ENCODE data around the gene PAK5. TPM values are rescaled to one million over a fixed set of nuclear protein-coding genes. Genes with fewer than 3 reads are reported as not detected.

The PAK5 gene
- total and polyA plus RNA-seq, 3 experiments from 2014 or later, result not detected

DNA sequence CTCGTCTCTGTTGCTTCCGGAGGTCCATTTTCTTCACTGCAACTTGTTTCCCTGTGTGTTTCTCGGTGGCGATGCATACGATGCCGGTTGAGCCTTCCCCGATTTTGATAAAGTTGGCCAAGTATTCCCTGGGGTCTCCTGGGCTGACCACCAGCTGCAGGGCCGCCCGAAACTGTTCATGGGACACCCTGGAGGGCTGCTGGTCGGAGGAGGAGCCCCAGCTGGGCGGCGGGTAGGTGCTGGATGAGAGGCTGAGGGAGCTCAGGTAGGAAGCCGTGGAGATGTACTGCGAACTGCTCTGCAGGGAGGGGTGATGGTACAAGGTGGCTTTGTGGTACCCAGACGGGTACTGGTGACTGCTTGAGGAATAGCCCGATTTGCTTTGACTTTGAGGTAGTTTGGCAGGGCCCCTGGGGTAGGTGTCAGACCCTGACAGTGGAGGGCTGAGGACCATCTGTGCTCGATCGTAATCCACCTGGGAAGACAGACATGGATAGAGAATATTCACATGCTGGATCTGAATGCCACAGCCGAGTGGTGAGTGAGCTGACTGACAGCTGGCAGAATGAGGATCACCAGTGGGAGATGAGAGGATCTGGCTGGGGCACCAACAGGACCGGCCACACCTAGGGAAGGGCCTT, 272.8 kb downstream of the PAK5 start:
- Histone ChIP-seq H3K27me3 (ENCODE audit: insufficient read depth, low read length, poor library complexity, severe bottlenecking) (no peaks in the 10 kb centered on the region), H3K36me3 (ENCODE audit: insufficient read depth, low read length) (no peaks in the 10 kb centered on the region), H3K9me3 (ENCODE audit: low read length) (no peaks in the 10 kb centered on the region), H3K27ac (ENCODE audit: low read depth, low read length) (no peak overlapping the region), H3K4me1 (ENCODE audit: insufficient read depth, low read length) (no peaks in the 10 kb centered on the region), H3K4me3 (ENCODE audit: low read length) (no peak overlapping the region)
- Mint-ChIP-seq H3K36me3 (no peaks in the 10 kb centered on the region), H3K9me3 (peaks cover 0 to 6% (median 0%) of the 10 kb centered on the region in 5 donors), H3K4me3 (no peak overlapping the region), H3K27ac (no peak overlapping the region), H3K27me3 (no peaks in the 10 kb centered on the region), H3K4me1 (no peaks in the 10 kb centered on the region)
- DNase-seq, result no peak
- POLR2A ChIA-PET, result no interaction called here
- CTCF ChIA-PET, result no interaction called here

DNA sequence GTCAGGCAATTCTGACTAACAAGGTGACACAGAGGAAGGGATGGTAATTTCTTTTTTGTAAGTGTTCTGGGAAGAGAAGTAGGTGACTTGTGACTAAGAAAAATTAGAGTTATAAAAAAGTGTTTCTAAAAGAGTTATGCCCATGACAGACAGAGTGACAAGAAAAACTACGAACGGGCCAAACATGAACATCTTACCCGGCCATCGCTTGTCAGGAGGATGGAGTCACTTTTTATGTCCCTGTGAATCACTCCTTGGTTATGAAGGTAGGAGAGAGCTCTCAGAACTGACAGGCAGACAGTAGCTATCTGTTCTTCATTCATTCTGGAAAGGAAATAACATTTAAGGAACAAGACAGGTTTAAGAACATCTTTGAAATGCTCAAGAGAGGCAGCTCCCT, 281.5 kb downstream of the PAK5 start:
- Mint-ChIP-seq H3K27me3 (no peaks in the 10 kb centered on the region), H3K4me3 (no peak overlapping the region), H3K36me3 (no peaks in the 10 kb centered on the region), H3K4me1 (no peaks in the 10 kb centered on the region), H3K27ac (no peak overlapping the region), H3K9me3 (peaks cover 0 to 3% (median 0%) of the 10 kb centered on the region in 5 donors)
- H3K27me3 ChIP-seq (ENCODE audit: insufficient read depth, low read length, poor library complexity, severe bottlenecking), result no peaks in the 10 kb centered on the region
- H3K27ac ChIP-seq (ENCODE audit: low read depth, low read length), result no peak overlapping the region
- no peak overlapping the region for H3K4me3 ChIP-seq (ENCODE audit: low read length)
- H3K4me1 ChIP-seq (ENCODE audit: insufficient read depth, low read length), result no peaks in the 10 kb centered on the region
- CTCF ChIA-PET, result no interaction called here
- POLR2A ChIA-PET, result no interaction called here
- DNase-seq, result no peak
- H3K36me3 ChIP-seq (ENCODE audit: insufficient read depth, low read length), result no peaks in the 10 kb centered on the region
- H3K9me3 ChIP-seq (ENCODE audit: low read length), result no peaks in the 10 kb centered on the region

DNA sequence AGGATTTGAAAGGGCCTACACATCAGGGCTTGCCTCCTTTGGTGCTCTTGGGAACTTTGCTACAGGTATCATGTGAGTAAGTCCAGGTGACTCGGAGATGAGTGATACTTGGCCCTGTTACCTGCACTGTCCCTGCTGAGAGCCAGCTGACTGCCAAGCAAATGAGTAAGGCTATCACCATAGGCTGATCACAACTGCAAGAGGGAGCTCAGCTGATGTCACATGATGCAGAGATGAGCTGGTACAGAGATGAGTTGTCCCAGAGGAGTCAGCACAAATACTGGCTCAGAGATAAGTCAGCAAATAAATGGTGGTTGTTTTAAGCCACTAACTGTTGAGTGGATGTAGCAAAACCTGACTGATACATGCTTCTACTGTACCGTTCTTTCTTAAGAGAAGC, 283.1 kb downstream of the PAK5 start:
- CTCF ChIA-PET, result no interaction called here

DNA sequence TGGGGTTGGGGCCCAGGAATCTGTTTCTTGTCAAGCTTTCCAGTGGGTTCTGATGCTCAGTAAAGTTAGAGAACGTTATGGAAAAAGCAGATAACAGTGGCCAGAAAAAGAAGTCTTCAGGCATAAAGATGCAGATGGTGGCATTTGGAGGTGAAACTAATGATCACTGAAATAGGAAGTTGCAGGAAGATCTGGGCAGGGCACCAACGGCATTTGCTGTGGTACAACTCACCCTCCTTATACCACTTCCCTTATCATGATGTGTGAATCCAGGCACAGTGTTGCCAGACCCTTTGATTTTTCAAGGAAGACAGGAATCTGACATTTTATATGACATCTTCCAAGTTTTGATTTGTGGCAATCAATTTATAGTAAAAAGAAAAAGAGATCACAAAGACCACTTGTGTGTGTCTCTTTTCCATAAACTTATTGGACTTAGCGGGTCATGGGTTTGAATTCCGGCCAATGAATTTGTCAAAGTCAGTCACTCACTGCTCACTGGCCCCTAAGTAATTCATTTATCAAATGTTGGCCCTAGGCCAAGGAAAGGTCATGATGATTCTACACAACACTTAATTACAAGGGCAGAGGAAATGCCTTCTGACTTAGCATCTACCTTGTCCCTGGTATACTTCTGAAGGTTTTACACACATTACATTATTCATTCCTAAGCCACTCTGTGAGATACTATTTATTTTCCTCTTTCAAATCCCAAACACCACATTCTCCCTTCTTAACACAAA, 286.9 kb downstream of the PAK5 start:
- no peaks in the 10 kb centered on the region for H3K4me1 ChIP-seq (ENCODE audit: insufficient read depth, low read length)
- CTCF ChIA-PET, result no interaction called here
- H3K27ac Mint-ChIP-seq, result no peak overlapping the region
- no peaks in the 10 kb centered on the region for H3K27me3 Mint-ChIP-seq
- H3K36me3 Mint-ChIP-seq, result no peaks in the 10 kb centered on the region
- POLR2A ChIA-PET, result no interaction called here
- H3K36me3 ChIP-seq (ENCODE audit: insufficient read depth, low read length), result no peaks in the 10 kb centered on the region
- DNase-seq, result no peak
- H3K27ac ChIP-seq (ENCODE audit: low read depth, low read length), result no peak overlapping the region
- no peaks in the 10 kb centered on the region for H3K27me3 ChIP-seq (ENCODE audit: insufficient read depth, low read length, poor library complexity, severe bottlenecking)
- H3K9me3 ChIP-seq (ENCODE audit: low read length), result no peaks in the 10 kb centered on the region
- peaks cover 0 to 5% (median 0%) of the 10 kb centered on the region in 5 donors for H3K9me3 Mint-ChIP-seq
- H3K4me3 ChIP-seq (ENCODE audit: low read length), result no peak overlapping the region
- H3K4me1 Mint-ChIP-seq, result no peaks in the 10 kb centered on the region
- no peak overlapping the region for H3K4me3 Mint-ChIP-seq

More for the DNA sequence above, 283.1 kb downstream of the PAK5 start:
- Mint-ChIP-seq H3K9me3 (peaks cover 0 to 3% (median 0%) of the 10 kb centered on the region in 5 donors), H3K4me1 (no peaks in the 10 kb centered on the region), H3K4me3 (no peak overlapping the region), H3K27me3 (no peaks in the 10 kb centered on the region), H3K27ac (no peak overlapping the region), H3K36me3 (no peaks in the 10 kb centered on the region)
- POLR2A ChIA-PET, result no interaction called here
- Histone ChIP-seq H3K4me1 (ENCODE audit: insufficient read depth, low read length) (no peaks in the 10 kb centered on the region), H3K27me3 (ENCODE audit: insufficient read depth, low read length, poor library complexity, severe bottlenecking) (no peaks in the 10 kb centered on the region), H3K4me3 (ENCODE audit: low read length) (no peak overlapping the region), H3K9me3 (ENCODE audit: low read length) (no peaks in the 10 kb centered on the region), H3K27ac (ENCODE audit: low read depth, low read length) (no peak overlapping the region), H3K36me3 (ENCODE audit: insufficient read depth, low read length) (no peaks in the 10 kb centered on the region)
- no peak for DNase-seq

DNA sequence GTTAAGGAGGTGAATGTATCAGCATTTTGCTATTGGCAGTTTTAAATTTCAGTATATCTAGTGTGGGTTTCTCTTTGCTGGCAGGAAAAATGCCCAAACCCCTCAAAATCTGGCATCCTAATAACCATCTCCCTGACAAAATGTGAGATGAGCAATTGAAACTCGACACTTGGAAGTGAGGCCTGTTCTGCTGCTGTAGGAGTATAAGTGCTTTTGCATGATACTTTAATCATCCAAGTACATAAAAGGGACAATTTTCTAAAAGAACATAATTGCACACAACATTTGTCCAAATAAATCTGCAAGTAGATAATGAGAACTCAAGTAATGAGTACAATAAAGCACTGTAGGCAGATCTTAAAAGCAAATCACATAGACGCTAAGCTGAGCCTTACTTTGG, 288.0 kb downstream of the PAK5 start:
- Mint-ChIP-seq H3K4me3 (no peak overlapping the region), H3K27me3 (no peaks in the 10 kb centered on the region), H3K4me1 (no peaks in the 10 kb centered on the region), H3K36me3 (no peaks in the 10 kb centered on the region), H3K27ac (no peak overlapping the region), H3K9me3 (peaks cover 0 to 5% (median 0%) of the 10 kb centered on the region in 5 donors)
- Histone ChIP-seq H3K27me3 (ENCODE audit: insufficient read depth, low read length, poor library complexity, severe bottlenecking) (no peaks in the 10 kb centered on the region), H3K4me1 (ENCODE audit: insufficient read depth, low read length) (no peaks in the 10 kb centered on the region), H3K4me3 (ENCODE audit: low read length) (no peak overlapping the region), H3K27ac (ENCODE audit: low read depth, low read length) (no peak overlapping the region), H3K36me3 (ENCODE audit: insufficient read depth, low read length) (no peaks in the 10 kb centered on the region), H3K9me3 (ENCODE audit: low read length) (no peaks in the 10 kb centered on the region)
- no peak for DNase-seq
- ChIA-PET POLR2A (no interaction called here), CTCF (no interaction called here)

DNA sequence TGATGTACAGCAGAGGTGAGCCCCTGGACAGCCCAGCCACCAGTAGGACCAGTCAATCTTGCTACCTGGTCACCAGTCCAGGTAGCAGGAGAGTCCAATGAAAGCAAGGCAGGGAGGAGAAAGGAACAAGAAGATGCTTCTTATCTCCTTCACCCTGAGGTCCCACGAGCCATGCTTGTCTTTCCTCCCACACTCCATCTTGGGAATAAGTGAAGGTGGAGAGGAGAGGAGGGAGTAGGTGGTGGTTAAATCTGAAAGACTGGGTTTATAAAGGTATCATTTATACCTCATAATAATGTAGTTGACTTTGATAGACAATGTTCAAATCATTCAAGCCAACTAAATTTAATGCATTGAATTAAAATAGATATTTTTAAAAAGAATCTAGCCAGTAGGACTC, 288.6 kb downstream of the PAK5 start:
- no peak overlapping the region for H3K4me3 ChIP-seq (ENCODE audit: low read length)
- no peak overlapping the region for H3K27ac Mint-ChIP-seq

DNA sequence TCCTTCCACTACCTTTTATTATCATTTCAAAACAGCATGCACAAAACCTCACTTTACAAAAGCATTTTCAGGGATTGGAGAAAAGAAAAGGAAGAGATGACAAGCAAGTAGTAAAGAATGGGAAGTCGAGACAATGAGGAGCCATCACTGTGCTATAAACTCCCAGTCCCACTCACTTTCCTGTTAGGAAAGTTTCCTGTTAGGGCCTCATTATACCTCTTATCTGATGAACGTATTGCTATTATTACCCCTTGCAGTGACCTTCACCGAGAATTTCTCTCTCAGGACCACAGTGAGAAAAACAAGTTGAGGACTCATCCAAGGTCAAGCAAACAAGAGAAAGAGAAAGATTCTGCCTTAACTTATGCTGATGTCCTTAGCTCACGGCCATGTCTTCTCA, 295.7 kb downstream of the PAK5 start:
- no peaks in the 10 kb centered on the region for H3K36me3 ChIP-seq (ENCODE audit: insufficient read depth, low read length)
- H3K4me1 ChIP-seq (ENCODE audit: insufficient read depth, low read length), result no peaks in the 10 kb centered on the region
- ChIA-PET POLR2A (no interaction called here), CTCF (no interaction called here)
- DNase-seq, result no peak
- H3K27ac Mint-ChIP-seq, result no peak overlapping the region
- no peak overlapping the region for H3K27ac ChIP-seq (ENCODE audit: low read depth, low read length)
- no peaks in the 10 kb centered on the region for H3K9me3 ChIP-seq (ENCODE audit: low read length)
- H3K36me3 Mint-ChIP-seq, result no peaks in the 10 kb centered on the region
- H3K9me3 Mint-ChIP-seq, result peaks cover 0 to 2% (median 2%) of the 10 kb centered on the region in 5 donors
- H3K27me3 ChIP-seq (ENCODE audit: insufficient read depth, low read length, poor library complexity, severe bottlenecking), result no peaks in the 10 kb centered on the region
- H3K27me3 Mint-ChIP-seq, result peaks cover 0 to 2% of the 10 kb centered on the region in 2 donors
- no peak overlapping the region for H3K4me3 ChIP-seq (ENCODE audit: low read length)
- no peak overlapping the region for H3K4me3 Mint-ChIP-seq
- H3K4me1 Mint-ChIP-seq, result no peaks in the 10 kb centered on the region

More for the DNA sequence above, 288.6 kb downstream of the PAK5 start:
- H3K4me1 ChIP-seq (ENCODE audit: insufficient read depth, low read length), result no peaks in the 10 kb centered on the region
- Mint-ChIP-seq H3K36me3 (no peaks in the 10 kb centered on the region), H3K4me3 (no peak overlapping the region), H3K4me1 (no peaks in the 10 kb centered on the region), H3K9me3 (peaks cover 0 to 5% (median 0%) of the 10 kb centered on the region in 5 donors), H3K27me3 (no peaks in the 10 kb centered on the region)
- no peaks in the 10 kb centered on the region for H3K27me3 ChIP-seq (ENCODE audit: insufficient read depth, low read length, poor library complexity, severe bottlenecking)
- H3K36me3 ChIP-seq (ENCODE audit: insufficient read depth, low read length), result no peaks in the 10 kb centered on the region
- H3K27ac ChIP-seq (ENCODE audit: low read depth, low read length), result no peak overlapping the region
- no peak for DNase-seq
- H3K9me3 ChIP-seq (ENCODE audit: low read length), result no peaks in the 10 kb centered on the region
- CTCF ChIA-PET, result no interaction called here
- POLR2A ChIA-PET, result no interaction called here

DNA sequence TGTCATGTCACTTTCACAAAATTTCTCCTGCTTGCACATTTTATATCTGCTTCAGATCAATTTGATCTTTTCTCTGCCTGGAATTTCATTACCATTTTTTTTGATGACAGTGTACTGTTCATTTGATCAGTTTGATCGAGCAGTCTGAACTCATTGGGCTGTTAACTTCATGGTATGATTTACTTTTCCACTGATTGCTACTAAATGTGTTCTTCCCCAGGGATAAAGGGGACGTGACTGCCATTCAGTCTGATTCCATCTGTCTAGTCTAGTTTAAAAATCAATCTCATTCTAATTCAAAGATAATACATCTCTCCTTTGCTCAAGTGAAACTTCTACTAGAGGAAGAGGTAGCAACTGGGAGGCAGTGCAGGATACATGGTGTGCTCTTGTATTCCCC, 303.4 kb downstream of the PAK5 start:
- Mint-ChIP-seq H3K4me3 (no peak overlapping the region), H3K27ac (no peak overlapping the region), H3K27me3 (no peaks in the 10 kb centered on the region), H3K4me1 (no peaks in the 10 kb centered on the region), H3K9me3 (peaks cover 0 to 7% (median 2%) of the 10 kb centered on the region in 5 donors), H3K36me3 (no peaks in the 10 kb centered on the region)
- Histone ChIP-seq H3K4me1 (ENCODE audit: insufficient read depth, low read length) (no peaks in the 10 kb centered on the region), H3K27me3 (ENCODE audit: insufficient read depth, low read length, poor library complexity, severe bottlenecking) (no peaks in the 10 kb centered on the region), H3K4me3 (ENCODE audit: low read length) (no peak overlapping the region), H3K27ac (ENCODE audit: low read depth, low read length) (no peak overlapping the region), H3K36me3 (ENCODE audit: insufficient read depth, low read length) (no peaks in the 10 kb centered on the region), H3K9me3 (ENCODE audit: low read length) (no peaks in the 10 kb centered on the region)
- DNase-seq, result no peak
- POLR2A ChIA-PET, result no interaction called here
- CTCF ChIA-PET, result interaction anchor here (1.7 kb wide), 1 partner anchor 11 kb away, joined by 4 read pairs; no protein-coding TSS in a partner anchor

Data from CD8-positive, alpha-beta memory T cell (primary cell).